ENCODE results near the gene MAPKBP1.

MAPKBP1 gene

GRCh38 chr15:41854443-41854842 is 80.2 kb downstream of the MAPKBP1 start:
- H3K4me3 ChIP-seq (replicated peaks; ENCODE audit: insufficient read depth, low read length): no peak overlapping the region
- DNase-seq (ENCODE audit: low read depth in 1 of 2, low spot score in 1 of 2): no peak
- no peak for TF ChIP-seq POLR2AphosphoS5 (IDR thresholded peaks at IDR 0.05; ENCODE audit: low read depth)
- TF ChIP-seq, protein P1, sequence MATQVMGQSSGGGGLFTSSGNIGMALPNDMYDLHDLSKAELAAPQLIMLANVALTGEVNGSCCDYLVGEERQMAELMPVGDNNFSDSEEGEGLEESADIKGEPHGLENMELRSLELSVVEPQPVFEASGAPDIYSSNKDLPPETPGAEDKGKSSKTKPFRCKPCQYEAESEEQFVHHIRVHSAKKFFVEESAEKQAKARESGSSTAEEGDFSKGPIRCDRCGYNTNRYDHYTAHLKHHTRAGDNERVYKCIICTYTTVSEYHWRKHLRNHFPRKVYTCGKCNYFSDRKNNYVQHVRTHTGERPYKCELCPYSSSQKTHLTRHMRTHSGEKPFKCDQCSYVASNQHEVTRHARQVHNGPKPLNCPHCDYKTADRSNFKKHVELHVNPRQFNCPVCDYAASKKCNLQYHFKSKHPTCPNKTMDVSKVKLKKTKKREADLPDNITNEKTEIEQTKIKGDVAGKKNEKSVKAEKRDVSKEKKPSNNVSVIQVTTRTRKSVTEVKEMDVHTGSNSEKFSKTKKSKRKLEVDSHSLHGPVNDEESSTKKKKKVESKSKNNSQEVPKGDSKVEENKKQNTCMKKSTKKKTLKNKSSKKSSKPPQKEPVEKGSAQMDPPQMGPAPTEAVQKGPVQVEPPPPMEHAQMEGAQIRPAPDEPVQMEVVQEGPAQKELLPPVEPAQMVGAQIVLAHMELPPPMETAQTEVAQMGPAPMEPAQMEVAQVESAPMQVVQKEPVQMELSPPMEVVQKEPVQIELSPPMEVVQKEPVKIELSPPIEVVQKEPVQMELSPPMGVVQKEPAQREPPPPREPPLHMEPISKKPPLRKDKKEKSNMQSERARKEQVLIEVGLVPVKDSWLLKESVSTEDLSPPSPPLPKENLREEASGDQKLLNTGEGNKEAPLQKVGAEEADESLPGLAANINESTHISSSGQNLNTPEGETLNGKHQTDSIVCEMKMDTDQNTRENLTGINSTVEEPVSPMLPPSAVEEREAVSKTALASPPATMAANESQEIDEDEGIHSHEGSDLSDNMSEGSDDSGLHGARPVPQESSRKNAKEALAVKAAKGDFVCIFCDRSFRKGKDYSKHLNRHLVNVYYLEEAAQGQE (IDR thresholded peaks at IDR 0.05; ENCODE audit: insufficient replicate concordance, low read depth): no peak
- no peak for TF ChIP-seq SPI1 (IDR thresholded peaks at IDR 0.05; ENCODE audit: borderline replicate concordance, low read depth)
- no peak for TF ChIP-seq CTCF (IDR thresholded peaks at IDR 0.05; ENCODE audit: insufficient read depth, low read length)
- TF ChIP-seq GABPA (IDR thresholded peaks at IDR 0.05; ENCODE audit: low read depth): no peak
- H3K27me3 ChIP-seq (ENCODE audit: insufficient read depth, poor library complexity, severe bottlenecking): no peaks in the 10 kb centered on the region
- no peak overlapping the region for H3K27ac ChIP-seq (replicated peaks)

DNA sequence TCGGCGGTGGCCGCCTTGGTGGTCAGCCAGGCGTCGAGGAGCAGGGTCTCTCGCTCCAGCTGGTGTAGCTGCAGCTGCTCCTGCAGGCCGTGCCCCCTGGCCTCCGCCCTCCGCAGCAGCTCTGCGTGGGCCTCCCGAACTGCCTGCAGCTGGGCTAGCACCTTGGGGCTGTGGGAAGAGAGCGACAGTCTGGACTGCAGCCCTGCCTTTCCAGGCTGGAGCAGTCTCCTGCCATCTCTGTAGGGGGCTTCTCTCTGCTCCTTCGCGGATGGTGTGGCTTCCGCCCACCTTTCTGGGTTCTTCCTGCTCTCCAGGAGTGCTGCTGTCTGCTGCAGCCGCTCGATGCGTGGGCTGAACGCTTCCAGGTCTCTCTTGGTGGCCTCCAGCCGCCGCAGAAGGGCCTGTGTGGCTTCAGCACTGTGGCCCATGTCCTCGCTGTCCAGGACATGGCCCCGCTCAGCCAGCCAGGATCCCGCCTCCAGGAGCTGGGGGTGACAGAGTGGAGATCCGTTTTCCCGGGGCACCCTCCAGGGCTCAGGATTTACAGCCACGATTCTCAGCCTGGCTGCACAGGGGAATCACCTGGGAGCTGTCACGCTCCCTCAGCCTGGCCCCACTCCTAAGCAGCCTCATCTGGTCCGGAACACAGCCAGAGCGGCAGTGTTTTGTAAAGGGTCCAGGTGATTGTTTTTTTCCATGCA is 81.1 kb downstream of the MAPKBP1 start:
- H3K4me3 ChIP-seq (replicated peaks; ENCODE audit: insufficient read depth, low read length): no peak overlapping the region
- no peak for DNase-seq (ENCODE audit: low read depth in 1 of 2, low spot score in 1 of 2)
- H3K27me3 ChIP-seq (ENCODE audit: insufficient read depth, poor library complexity, severe bottlenecking): no peaks in the 10 kb centered on the region
- TF ChIP-seq CTCF (IDR thresholded peaks at IDR 0.05; ENCODE audit: insufficient read depth, low read length) (no peak), POLR2AphosphoS5 (IDR thresholded peaks at IDR 0.05; ENCODE audit: low read depth) (no peak), SPI1 (IDR thresholded peaks at IDR 0.05; ENCODE audit: borderline replicate concordance, low read depth) (no peak), GABPA (IDR thresholded peaks at IDR 0.05; ENCODE audit: low read depth) (no peak)
- TF ChIP-seq, protein P1 (IDR thresholded peaks at IDR 0.05; ENCODE audit: insufficient replicate concordance, low read depth): no peak
- no peak overlapping the region for H3K27ac ChIP-seq (replicated peaks)

DNA sequence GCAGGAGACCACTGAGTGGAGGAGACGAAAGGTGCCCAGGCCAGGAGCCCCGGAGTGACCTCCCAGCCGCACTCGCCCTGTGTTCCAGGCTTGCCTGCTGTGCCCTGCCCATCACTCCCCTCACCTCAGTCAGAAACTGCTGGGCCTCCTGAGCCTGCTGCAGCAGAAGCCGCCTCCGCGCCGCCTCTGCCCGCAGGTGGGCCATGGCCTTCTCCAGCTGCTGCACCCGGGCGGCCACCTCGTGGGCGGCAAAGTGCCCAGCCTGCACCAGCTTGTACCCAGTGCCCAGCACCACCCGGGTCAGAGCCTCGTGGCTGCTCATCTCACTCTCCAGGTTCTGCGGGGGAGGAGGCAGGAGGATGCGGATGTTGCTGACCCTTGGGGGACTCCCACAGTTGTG is 82.0 kb downstream of the MAPKBP1 start:
- H3K27ac ChIP-seq (replicated peaks): no peak overlapping the region
- no peaks in the 10 kb centered on the region for H3K27me3 ChIP-seq (ENCODE audit: insufficient read depth, poor library complexity, severe bottlenecking)
- no peak for TF ChIP-seq GABPA (IDR thresholded peaks at IDR 0.05; ENCODE audit: low read depth)
- TF ChIP-seq, protein P1 (IDR thresholded peaks at IDR 0.05; ENCODE audit: insufficient replicate concordance, low read depth): no peak
- TF ChIP-seq POLR2AphosphoS5 (IDR thresholded peaks at IDR 0.05; ENCODE audit: low read depth): no peak
- no peak for TF ChIP-seq CTCF (IDR thresholded peaks at IDR 0.05; ENCODE audit: insufficient read depth, low read length)
- TF ChIP-seq SPI1 (IDR thresholded peaks at IDR 0.05; ENCODE audit: borderline replicate concordance, low read depth): no peak
- no peak overlapping the region for H3K4me3 ChIP-seq (replicated peaks; ENCODE audit: insufficient read depth, low read length)
- DNase-seq (ENCODE audit: low read depth in 1 of 2, low spot score in 1 of 2): no peak
